ENCODE results near the gene GABRB1.

DNA sequence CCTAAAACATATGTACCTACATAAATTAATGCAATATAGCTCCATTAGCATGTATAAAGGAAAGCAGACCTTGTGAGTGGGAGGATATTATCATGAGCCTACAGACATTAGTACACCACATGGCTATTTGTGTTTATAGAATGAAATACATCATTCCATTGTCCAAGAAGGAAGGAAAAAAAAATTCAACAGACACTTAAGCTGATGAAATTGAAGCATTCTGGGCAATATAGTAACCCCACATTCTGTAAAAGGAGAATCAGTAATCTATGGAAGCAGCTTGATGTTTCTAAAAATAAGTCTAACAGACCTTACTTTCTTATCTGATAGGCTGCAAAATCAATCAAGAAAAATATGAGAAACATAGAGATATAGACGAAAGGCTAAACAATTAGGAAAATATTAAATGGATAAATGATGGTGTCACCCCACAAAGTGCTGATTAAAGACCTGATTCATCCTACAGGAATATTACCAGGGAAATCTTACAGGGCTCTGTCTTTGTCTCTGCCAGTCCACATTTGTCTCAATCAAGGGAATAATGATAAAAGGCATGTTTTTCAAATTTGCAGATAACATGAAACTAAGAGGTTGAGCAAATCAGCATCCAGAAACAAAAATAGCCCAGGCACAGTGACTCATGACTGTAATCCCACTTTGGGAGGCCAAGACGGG, 355.3 kb downstream of the GABRB1 start:
- peak; percentile 42 for TF ChIP-seq GATA2 (IDR thresholded peaks at IDR 0.05; ENCODE audit: low read depth, low read length)
- 0 out of 2 replicates have a peak, but pooled peaks have one; percentile 32 for TF ChIP-seq GATA3 (IDR thresholded peaks at IDR 0.05; ENCODE audit: low read depth, low read length)
